ENCODE measurements around the gene SUN1. TPM values are rescaled to one million over a fixed set of nuclear protein-coding genes. Genes with fewer than 3 reads are reported as not detected.

SUN1 gene
- total RNA-seq, 1 donor from 2014 or later, result 127 TPM

- no peak for TF ChIP-seq CTCF (IDR thresholded peaks at IDR 0.05)
- peaks cover 43% of the 10 kb centered on the region for H3K4me1 ChIP-seq
- intact Hi-C loops (cut with DNase I), result no loop called here
Measured at GRCh38 chr7:828793-829561, 3.3 kb upstream of the SUN1 start.

GRCh38 chr7:830069-830468 is 2.2 kb upstream of the SUN1 start:
- no peaks in the 10 kb centered on the region for H3K36me3 ChIP-seq
- ATAC-seq (no peak), DNase-seq (no peak)
- peak overlapping the region; percentile 88 for H3K27ac ChIP-seq
- H3K4me3 ChIP-seq, result no peak overlapping the region
- H3K9me3 ChIP-seq, result no peaks in the 10 kb centered on the region
- intact Hi-C loops (cut with DNase I), result no loop called here
- TF ChIP-seq CTCF (IDR thresholded peaks at IDR 0.05), result no peak
- H3K27me3 ChIP-seq, result no peaks in the 10 kb centered on the region
- H3K4me1 ChIP-seq, result peaks cover 38% of the 10 kb centered on the region

More at GRCh38 chr7:828793-829561, 3.3 kb upstream of the SUN1 start:
- H3K36me3 ChIP-seq, result no peaks in the 10 kb centered on the region
- no peaks in the 10 kb centered on the region for H3K9me3 ChIP-seq
- no peak for DNase-seq
- no peak overlapping the region for H3K4me3 ChIP-seq
- H3K27me3 ChIP-seq, result no peaks in the 10 kb centered on the region
- H3K27ac ChIP-seq, result no peak overlapping the region
- ATAC-seq, result no peak

- Histone ChIP-seq H3K4me1 (peaks cover 42% of the 10 kb centered on the region), H3K9me3 (no peaks in the 10 kb centered on the region), H3K4me3 (peak overlapping the region; percentile 12), H3K27me3 (no peaks in the 10 kb centered on the region), H3K36me3 (no peaks in the 10 kb centered on the region), H3K27ac (peak overlapping the region; percentile 88)
- TF ChIP-seq CTCF (IDR thresholded peaks at IDR 0.05), result no peak
- no peak for DNase-seq
- ATAC-seq, result peak; percentile 62
- intact Hi-C loops (cut with DNase I), result no loop called here
Measured at GRCh38 chr7:831596-832166, 595 bp upstream of the SUN1 start.

- Histone ChIP-seq H3K4me1 (peaks cover 46% of the 10 kb centered on the region), H3K36me3 (no peaks in the 10 kb centered on the region), H3K27me3 (no peaks in the 10 kb centered on the region), H3K9me3 (no peaks in the 10 kb centered on the region), H3K4me3 (no peak overlapping the region), H3K27ac (peak overlapping the region; percentile 88)
- no peak for TF ChIP-seq CTCF (IDR thresholded peaks at IDR 0.05)
- DNase-seq, result no peak
- intact Hi-C loops (cut with DNase I), result no loop called here
- ATAC-seq, result no peak
Measured at GRCh38 chr7:832968-833424, 720 bp downstream of the SUN1 start.

- Histone ChIP-seq H3K4me3 (no peak overlapping the region), H3K27me3 (no peaks in the 10 kb centered on the region), H3K27ac (peak overlapping the region; percentile 19), H3K9me3 (no peaks in the 10 kb centered on the region), H3K4me1 (peaks cover 46% of the 10 kb centered on the region), H3K36me3 (no peaks in the 10 kb centered on the region)
- intact Hi-C loops (cut with DNase I), result no loop called here
- TF ChIP-seq CTCF (IDR thresholded peaks at IDR 0.05), result no peak
- ATAC-seq (no peak), DNase-seq (no peak)
Measured at GRCh38 chr7:833601-834258, 1.5 kb downstream of the SUN1 start.

All from upper lobe of right lung (tissue), 1 donor.